Embryonic facial prominence (tissue), 1 donor: ENCODE data around the gene NRCAM.

Experiments
- DNase-seq: peaks from one replicate; pipeline ENCODE4 v3.0.0-alpha.2; 2016; ENCODE audit errors: extremely low spot score

NRCAM gene

DNA sequence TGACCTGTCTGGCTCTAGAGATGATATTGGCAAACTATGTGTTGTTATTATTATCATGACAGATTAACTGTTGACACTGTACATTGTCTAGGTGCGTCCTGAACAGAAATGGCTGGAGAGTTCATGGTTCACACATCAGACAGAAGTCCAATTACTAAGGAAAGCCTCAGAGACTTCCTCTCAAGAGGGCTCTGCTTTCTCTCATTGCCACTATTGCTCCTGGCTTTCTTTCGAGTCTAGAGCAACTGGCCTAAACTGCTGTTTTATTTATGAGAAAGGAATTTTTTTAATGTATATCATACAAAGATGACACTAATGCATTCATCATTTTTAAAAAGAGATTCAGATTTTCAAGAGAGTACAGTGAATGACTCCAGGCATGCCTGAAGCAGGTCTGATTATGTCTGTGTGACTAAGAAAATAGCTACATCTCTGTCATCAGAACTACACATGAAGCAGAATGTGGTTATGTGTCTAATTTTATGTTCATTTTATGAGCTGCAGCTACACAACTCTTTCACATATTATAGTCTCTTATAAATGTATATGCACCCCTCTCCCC lies 30.4 kb downstream of the NRCAM start:
- DNase-seq, result no peak

DNA sequence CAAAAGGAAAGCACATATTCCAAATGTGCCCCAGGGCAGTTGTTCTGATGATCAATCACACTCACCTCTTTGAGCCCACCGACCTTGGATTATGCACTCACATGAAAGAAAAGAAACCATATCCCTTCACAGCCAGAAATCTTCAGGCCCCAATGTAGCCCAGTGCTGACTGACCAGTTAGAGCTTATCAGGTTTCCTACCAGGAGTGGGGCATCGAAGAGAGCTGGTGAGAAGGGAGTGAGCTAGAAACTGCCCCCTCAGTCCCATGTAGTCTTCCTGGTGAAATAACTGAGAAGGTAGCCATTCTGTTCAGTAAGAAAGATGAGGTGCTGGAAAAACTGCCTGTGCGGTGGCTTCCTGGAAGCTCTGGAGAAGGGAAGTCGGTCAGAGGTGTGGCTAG lies 32.2 kb downstream of the NRCAM start:
- DNase-seq, result no peak

DNA sequence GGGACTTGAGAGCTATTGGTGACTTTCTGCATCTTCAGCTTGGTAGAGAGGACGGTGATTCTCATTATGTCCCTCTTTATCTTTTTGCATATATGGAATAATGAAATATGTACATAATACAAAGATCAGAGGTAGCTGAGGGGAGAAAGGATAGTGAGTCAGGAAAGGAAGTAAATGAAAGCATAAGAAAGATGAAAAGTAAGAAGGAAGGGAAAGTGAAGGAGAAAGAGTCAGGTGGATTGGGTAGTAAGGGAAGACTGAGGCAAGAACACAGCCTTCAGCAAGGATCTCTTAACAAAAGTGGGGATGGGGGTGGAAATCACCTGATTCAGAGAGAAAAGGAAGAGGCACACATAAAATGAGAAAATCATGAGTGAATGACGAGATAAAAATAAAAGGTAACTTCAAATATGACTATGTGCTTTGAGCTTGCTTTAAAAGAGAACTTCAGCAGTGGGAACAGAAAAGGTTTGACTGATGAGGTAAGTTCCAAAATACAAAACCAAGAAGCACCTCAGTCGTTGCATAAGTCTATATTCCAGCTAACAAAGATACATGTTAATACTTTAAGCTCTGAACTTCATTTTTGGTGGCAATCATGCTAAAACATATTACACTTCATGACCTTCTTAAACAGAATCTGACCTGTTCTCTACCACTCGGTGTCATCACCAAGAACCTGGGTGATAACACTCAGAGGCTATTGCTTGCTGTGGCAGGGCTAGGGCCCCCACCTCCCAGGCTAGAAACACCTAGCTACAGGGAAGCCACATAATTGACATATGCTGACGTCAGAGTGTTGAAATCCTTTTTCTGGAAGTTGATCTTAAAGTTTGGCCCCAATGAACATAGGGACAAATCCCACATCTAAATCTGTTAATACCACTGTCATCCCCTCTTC lies 32.9 kb downstream of the NRCAM start:
- DNase-seq, result no peak

GRCh38 chr7:108421720-108422331 lies 34.4 kb downstream of the NRCAM start:
- no peak for DNase-seq

DNA sequence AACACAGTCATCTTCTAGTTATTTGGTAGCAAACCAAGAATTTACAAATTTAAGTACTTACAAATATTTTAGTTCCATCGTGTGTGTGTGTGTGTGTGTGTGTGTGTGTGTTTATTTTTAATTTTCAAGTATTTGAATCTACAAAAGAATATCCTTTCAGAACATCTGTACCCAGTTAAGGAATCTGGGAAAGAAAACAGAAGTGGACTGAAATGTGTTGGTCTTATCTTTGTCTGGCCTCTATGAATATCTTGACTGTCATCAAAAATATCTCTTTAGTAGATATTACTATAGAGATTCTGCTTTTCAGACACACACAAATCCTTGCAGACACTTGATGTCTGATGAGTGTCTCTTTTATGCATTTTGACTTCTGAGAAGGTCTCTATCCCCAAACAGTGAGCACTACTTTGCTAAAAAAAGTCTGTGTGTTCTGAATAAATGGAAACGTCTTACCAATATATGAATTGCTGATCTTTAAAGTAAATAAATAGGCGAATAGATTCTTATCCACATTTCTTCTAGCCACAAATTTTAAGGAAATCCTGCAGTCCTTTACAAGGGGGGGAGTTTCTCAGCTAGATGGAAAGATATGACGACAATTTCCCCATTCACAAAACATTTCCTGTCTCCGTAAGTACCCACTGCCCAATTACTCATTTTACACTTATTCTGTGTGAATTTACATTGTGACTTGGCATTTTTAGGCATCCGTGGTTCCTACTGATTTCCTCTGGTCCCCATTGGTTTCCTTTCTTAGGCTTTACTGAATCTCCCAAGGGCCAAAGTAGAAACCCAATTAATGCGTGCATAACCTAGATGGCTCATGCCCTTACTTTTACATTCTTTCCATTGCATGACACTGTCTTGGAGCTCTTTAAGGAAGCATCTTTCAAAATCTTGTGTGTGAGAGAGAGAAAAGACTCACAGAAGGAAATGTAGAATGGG lies 36.0 kb downstream of the NRCAM start:
- DNase-seq, result no peak

GRCh38 chr7:108418946-108419345 lies 37.3 kb downstream of the NRCAM start:
- no peak for DNase-seq

GRCh38 chr7:108417926-108418325 lies 38.3 kb downstream of the NRCAM start:
- no peak for DNase-seq

GRCh38 chr7:108417144-108417543 lies 39.1 kb downstream of the NRCAM start:
- DNase-seq, result no peak

DNA sequence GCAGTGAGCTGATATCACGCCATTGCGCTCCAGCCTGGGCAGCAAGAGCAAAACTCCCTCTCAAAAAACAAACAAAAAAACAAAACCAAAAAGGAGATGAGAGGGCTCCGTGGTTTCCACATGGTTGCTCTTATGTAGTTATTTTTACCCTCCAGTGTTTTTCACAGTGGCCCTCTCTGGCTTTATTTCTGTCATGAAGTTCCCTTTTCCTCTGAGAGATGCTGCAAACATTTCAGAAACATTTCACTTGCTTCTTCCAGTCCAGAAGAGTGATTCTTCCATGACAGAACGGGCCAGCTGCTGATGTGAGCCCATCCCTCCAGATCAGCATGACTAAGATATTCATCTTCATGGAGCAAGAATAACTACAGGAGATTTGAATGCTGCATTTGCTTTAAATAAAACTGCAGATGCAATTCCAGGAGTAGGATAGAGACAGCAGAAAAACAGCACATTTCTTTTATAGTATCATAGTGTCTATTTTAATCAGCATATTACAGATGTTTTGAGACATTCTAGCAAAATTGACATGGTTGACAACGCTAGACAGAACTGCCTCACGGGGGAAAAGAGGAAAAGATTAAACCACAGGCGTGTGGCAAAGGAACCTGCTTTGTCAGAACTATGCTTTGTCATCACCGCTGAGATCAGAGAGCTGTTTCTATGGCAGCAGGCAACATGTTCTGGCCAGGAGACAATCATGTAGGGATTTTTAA lies 40.3 kb downstream of the NRCAM start:
- no peak for DNase-seq

- DNase-seq, result no peak
These were observed 41.2 kb downstream of the NRCAM start for GRCh38 chr7:108415084-108415483.

- no peak for DNase-seq
These were observed 42.3 kb downstream of the NRCAM start for GRCh38 chr7:108413782-108414492.

- no peak for DNase-seq
These were observed 42.9 kb downstream of the NRCAM start for GRCh38 chr7:108413337-108413736.

DNA sequence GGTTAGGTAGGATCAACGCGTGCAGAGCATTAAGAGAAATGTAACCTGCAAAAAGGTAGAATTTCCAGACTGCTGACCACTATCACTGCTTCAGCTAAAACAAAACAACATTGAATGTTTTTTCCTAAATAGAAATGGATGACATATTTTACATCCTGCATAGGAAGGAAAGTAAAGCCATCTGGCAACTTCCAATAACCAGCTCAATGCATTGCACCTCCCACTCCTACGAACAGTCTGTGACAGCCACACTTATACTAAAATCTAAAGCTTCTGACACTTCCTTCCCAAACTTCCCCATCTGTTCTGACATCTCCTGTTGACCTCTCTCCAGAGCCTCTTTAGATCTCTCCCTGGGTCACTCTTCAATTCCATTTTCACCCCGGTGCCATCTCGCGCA lies 47.1 kb downstream of the NRCAM start:
- no peak for DNase-seq

- DNase-seq, result no peak
These were observed 47.8 kb downstream of the NRCAM start for GRCh38 chr7:108408296-108408991.

GRCh38 chr7:108407676-108408075 lies 48.6 kb downstream of the NRCAM start:
- DNase-seq, result no peak

DNA sequence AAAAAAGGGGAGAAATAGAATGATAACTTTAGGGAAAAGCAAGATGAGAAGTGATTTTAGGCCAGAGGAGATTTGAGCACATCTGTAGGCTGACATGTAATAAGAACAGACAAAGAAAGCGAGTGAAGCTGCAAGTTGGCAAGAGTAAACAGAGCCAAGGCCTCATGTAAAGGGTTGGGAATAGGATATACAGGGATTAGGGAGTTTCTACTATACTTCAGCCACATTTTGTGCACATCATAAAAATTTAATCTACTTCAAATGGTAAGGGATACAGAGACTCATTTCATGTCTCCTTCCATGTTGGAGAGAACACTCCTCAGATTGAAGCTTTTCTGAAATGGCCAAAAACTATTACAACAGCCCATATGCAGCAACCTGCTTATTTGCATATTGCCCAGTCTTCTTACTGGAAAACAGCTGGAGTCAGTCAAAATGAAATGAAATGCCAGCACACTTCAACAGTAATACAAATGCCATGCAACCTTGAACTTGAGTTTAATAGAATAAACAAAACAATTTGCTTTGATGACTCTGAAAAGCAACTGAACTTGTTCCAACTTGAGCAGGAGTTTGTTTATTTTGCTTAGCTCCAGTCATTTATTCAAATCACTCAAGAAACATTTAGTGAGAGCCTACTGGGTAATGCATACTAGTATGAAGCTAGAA lies 49.9 kb downstream of the NRCAM start:
- no peak for DNase-seq

DNA sequence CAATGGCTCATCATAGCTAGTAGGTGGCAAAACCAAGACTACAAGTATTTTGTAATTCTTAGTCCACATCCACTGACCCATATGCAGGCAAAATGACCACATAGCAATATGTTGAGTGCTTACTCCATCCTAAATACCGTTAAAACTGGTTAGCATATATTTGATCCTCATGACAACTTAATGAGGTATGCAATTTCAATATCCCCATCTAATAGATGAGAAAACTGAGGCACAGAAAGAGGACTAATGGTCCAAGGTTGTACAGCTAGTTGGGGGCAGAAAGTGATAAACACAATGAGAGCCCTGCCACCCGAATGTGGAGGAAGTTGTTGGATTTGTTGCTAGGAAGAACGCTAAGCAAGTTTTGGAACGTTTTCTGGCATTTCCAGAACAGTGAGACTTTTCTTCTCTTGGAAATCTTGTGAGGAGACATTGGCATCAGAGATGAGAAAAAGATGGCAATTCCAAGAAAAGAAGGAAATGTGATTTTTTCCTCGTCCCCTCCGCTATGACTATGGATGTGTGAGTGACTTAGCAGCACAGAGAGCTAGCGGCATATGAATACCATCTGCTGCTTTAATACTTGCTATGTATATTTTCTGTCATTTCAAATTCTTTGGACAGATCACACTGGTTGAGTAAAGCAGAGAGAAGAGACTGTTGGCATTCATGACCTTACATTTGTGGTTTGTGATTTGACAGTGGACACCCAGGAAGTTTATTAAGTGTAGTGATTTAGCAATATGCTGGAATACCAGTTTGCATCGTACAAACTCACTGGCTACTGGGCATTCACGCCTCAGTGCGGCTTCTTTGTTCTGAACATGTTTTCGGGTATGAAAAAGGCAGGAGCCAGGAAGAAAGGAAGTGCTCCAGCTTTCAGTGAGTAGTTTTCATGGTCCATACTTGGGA lies 51.5 kb downstream of the NRCAM start:
- DNase-seq, result no peak

GRCh38 chr7:108403597-108404217 lies 52.5 kb downstream of the NRCAM start:
- no peak for DNase-seq
